Measurements from ENCODE around the gene MYNN. TPM values are rescaled to one million over a fixed set of nuclear protein-coding genes. Genes with fewer than 3 reads are reported as not detected.

MYNN gene
- total and polyA plus RNA-seq, 12 donors, result 5.9 to 13.6 (median 12.0) TPM

DNA sequence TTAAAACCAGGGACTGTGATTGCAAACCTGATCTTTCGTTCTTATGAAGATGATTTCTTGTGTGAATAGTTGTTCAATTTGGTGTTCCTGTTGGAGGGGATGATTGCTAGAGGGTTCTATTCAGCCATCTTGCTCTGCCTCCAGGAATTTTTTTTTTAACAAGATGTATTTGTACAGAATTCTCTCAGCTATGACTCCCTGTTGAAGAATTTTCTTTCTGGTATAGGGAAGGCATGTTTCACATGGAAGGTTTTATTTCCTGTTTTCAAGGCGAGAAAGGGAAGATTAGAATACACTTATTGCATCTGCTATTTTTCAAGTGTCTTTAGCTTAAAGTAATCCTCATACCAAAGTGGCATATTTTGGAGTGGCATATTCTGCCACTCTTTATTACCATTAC lies 45.1 kb downstream of the MYNN start:
- intact Hi-C loops (cut with DNase I), result no loop called here

GRCh38 chr3:169822091-169822490 lies 48.9 kb downstream of the MYNN start:
- ATAC-seq, result no peak
- Histone ChIP-seq H3K27ac (no peak overlapping the region), H3K9me3 (no peaks in the 10 kb centered on the region), H3K27me3 (peaks cover 0 to 21% (median 5%) of the 10 kb centered on the region in 7 donors), H3K4me3 (no peak overlapping the region), H3K4me1 (no peaks in the 10 kb centered on the region), H3K36me3 (no peaks in the 10 kb centered on the region)
- WGBS, 2 donors, result 91 to 93% methylated on average over 15 of the region's 15 CpGs
- intact Hi-C loops (cut with DNase I), result no loop called here
- no peak for TF ChIP-seq CTCF (IDR thresholded peaks at IDR 0.05)
- DNase-seq, result no peak

More for the DNA sequence above, 45.1 kb downstream of the MYNN start:
- no peak for TF ChIP-seq CTCF (IDR thresholded peaks at IDR 0.05)
- Histone ChIP-seq H3K4me3 (no peak overlapping the region), H3K27me3 (peaks cover 0 to 12% (median 4%) of the 10 kb centered on the region in 7 donors), H3K9me3 (peaks cover 0 to 17% (median 4%) of the 10 kb centered on the region in 11 donors), H3K27ac (no peak overlapping the region), H3K4me1 (peaks cover 0 to 7% (median 2%) of the 10 kb centered on the region in 9 donors), H3K36me3 (no peaks in the 10 kb centered on the region)
- DNase-seq (no peak), ATAC-seq (no peak)
- 82 to 88% methylated on average over 2 of the region's 2 CpGs for WGBS, 2 donors

DNA sequence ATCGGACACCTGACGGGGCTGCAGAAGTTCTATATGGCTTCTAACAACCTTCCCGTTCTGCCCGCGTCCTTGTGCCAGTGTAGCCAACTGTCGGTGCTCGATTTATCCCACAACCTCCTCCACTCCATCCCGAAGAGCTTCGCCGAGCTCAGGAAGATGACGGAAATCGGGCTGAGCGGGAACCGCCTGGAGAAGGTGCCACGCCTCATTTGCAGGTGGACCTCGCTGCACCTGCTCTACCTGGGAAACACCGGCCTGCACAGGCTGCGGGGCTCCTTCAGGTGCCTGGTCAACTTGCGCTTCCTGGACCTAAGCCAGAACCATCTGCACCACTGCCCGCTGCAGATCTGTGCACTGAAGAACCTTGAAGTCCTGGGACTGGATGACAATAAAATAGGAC lies 49.3 kb downstream of the MYNN start:
- intact Hi-C loops (cut with DNase I), result no loop called here
- Histone ChIP-seq H3K4me3 (no peak overlapping the region), H3K36me3 (no peaks in the 10 kb centered on the region), H3K9me3 (no peaks in the 10 kb centered on the region), H3K27ac (no peak overlapping the region), H3K27me3 (peaks cover 0 to 21% (median 5%) of the 10 kb centered on the region in 7 donors), H3K4me1 (no peaks in the 10 kb centered on the region)
- WGBS, 2 donors, result 96 to 97% methylated on average over 20 of the region's 20 CpGs
- DNase-seq, result no peak
- ATAC-seq, result no peak
- no peak for TF ChIP-seq CTCF (IDR thresholded peaks at IDR 0.05)

GRCh38 chr3:169822983-169823382 lies 49.8 kb downstream of the MYNN start:
- Histone ChIP-seq H3K27ac (no peak overlapping the region), H3K36me3 (no peaks in the 10 kb centered on the region), H3K27me3 (peaks cover 0 to 21% (median 5%) of the 10 kb centered on the region in 7 donors), H3K9me3 (no peaks in the 10 kb centered on the region), H3K4me3 (no peak overlapping the region), H3K4me1 (no peaks in the 10 kb centered on the region)
- intact Hi-C loops (cut with DNase I), result no loop called here
- TF ChIP-seq CTCF (IDR thresholded peaks at IDR 0.05), result no peak
- ATAC-seq (no peak), DNase-seq (no peak)
- 78 to 88% methylated on average over 6 of the region's 6 CpGs for WGBS, 2 donors

All from heart right ventricle (tissue), 16 donors.